Lung (tissue), 12 donors: ENCODE results near the gene PXDN. TPM values are rescaled to one million over a fixed set of nuclear protein-coding genes. Genes with fewer than 3 reads are reported as not detected.

ENCODE experiments used
- ATAC-seq: fragments of 200-7000 bp; cut with Tn5 transposase; one replicate; pipeline ENCODE4 v1.9.1; 2020; ENCODE audit warnings: moderate number of reproducible peaks; ENCODE audit not compliant: insufficient read depth, low FRiP score
- DNase-seq, 3 donors: peaks; one replicate each; pipeline ENCODE4 v3.0.0-alpha.2; 2013 to 2017
- H3K27ac ChIP-seq, 2 donors: one replicate each; pipeline ENCODE4 v1.5.1; 2013; ENCODE audit warnings: mild to moderate bottlenecking in 2 of 2, moderate library complexity in 2 of 2, control low read depth in 1 of 2, inconsistent platforms in 1 of 2, low read depth in 1 of 2, low read length in 1 of 2
- H3K27me3 ChIP-seq, 3 donors: one replicate each; pipeline ENCODE4 v1.5.1; 2013; ENCODE audit warnings: low read length in 2 of 3; ENCODE audit not compliant: control insufficient read depth in 3 of 3, insufficient read depth in 3 of 3
- H3K36me3 ChIP-seq, 4 donors: one replicate each; pipeline ENCODE4 v1.5.1; 2013; ENCODE audit warnings: low read length in 4 of 4, mild to moderate bottlenecking in 1 of 4, moderate library complexity in 1 of 4; ENCODE audit not compliant: control insufficient read depth in 4 of 4, insufficient read depth in 4 of 4
- H3K4me1 ChIP-seq, 5 donors: one replicate each; pipeline ENCODE4 v1.5.1; 2013; ENCODE audit warnings: low read length in 5 of 5, mild to moderate bottlenecking in 2 of 5, moderate library complexity in 1 of 5; ENCODE audit not compliant: control insufficient read depth in 5 of 5, insufficient read depth in 5 of 5
- H3K4me3 ChIP-seq: one replicate; pipeline ENCODE4 v1.5.1; 2013; ENCODE audit warnings: mild to moderate bottlenecking, control low read depth, moderate library complexity
- H3K9ac ChIP-seq, 2 donors: one replicate each; pipeline ENCODE4 v1.5.1; 2013; ENCODE audit warnings: low read length in 2 of 2, control low read depth in 1 of 2; ENCODE audit not compliant: insufficient read depth in 1 of 2
- H3K9me3 ChIP-seq, 4 donors: one replicate each; pipeline ENCODE4 v1.5.1; 2013; ENCODE audit warnings: low read length in 3 of 4, mild to moderate bottlenecking in 1 of 4, moderate library complexity in 1 of 4; ENCODE audit not compliant: control insufficient read depth in 4 of 4, insufficient read depth in 3 of 4
- CTCF ChIP-seq: IDR thresholded peaks from 2 replicates; pipeline ENCODE4 v1.5.1; 2012; ENCODE audit warnings: mild to moderate bottlenecking; ENCODE audit errors: control extremely low read depth, extremely low read depth
- WGBS, 2 donors: extraction: QIAGEN DNeasy Blood & Tissue Kit; methylation state at CpG; one replicate each; pipeline ENCODE4 v1.1.7; 2013; 5-methylcytosine and 5-hydroxymethylcytosine counted together
- polyA plus RNA-seq, 2 donors: library from polyadenylated mRNA; stranded (reverse); fragments of 200-250 nt; gene quantifications; one replicate each; pipeline ENCODE4 v1.2.1, GENCODE V29; 2013
- total RNA-seq, 2 donors: library from RNA; depleted of rRNA in 1 of 2; stranded (reverse); fragments of >200 nt in 1 of 2; gene quantifications; one replicate each; pipeline ENCODE4 v1.2.1, GENCODE V29; 2014 to 2021
- donor health status: control.
- donor health status: control.
- donor health status: Bipolar disorder and iron deficiency.
- donor health status: healthy.
- donor health status: DM: yes; HTN: yes; CAD: no.

PXDN gene
- total and polyA plus RNA-seq, 4 donors: 10.6 to 198 (median 45.1) TPM

- no peak for DNase-seq
- TF ChIP-seq CTCF: no peak
- Histone ChIP-seq H3K27ac (no peak overlapping the region), H3K4me3 (no peak overlapping the region), H3K4me1 (peaks cover 0 to 9% (median 0%) of the 10 kb centered on the region in 5 donors), H3K36me3 (no peaks in the 10 kb centered on the region), H3K9me3 (peaks cover 0 to 1% (median 0%) of the 10 kb centered on the region in 4 donors), H3K9ac (no peak overlapping the region), H3K27me3 (no peaks in the 10 kb centered on the region)
- no peak for ATAC-seq
- 83 to 86% methylated on average over 7 of the region's 7 CpGs for WGBS, 2 donors
Observed at GRCh38 chr2:1613731-1614354, 130.5 kb downstream of the PXDN start.

- Histone ChIP-seq H3K4me3 (no peak overlapping the region), H3K36me3 (no peaks in the 10 kb centered on the region), H3K9me3 (peaks cover 0 to 1% (median 0%) of the 10 kb centered on the region in 4 donors), H3K4me1 (peaks cover 0 to 9% (median 0%) of the 10 kb centered on the region in 5 donors), H3K27me3 (no peaks in the 10 kb centered on the region), H3K9ac (no peak overlapping the region), H3K27ac (no peak overlapping the region)
- WGBS, 2 donors: 92 to 93% methylated on average over 9 of the region's 9 CpGs
- no peak for DNase-seq
- TF ChIP-seq CTCF: no peak
- no peak for ATAC-seq
Observed at GRCh38 chr2:1613078-1613445, 131.3 kb downstream of the PXDN start.

- WGBS, 2 donors: 87 to 90% methylated on average over 6 of the region's 6 CpGs
- ATAC-seq (no peak), DNase-seq (no peak)
- H3K9me3 ChIP-seq: peaks cover 0 to 1% (median 0%) of the 10 kb centered on the region in 4 donors
- no peak overlapping the region for H3K4me3 ChIP-seq
- peaks cover 0 to 9% (median 0%) of the 10 kb centered on the region in 5 donors for H3K4me1 ChIP-seq
- H3K36me3 ChIP-seq: no peaks in the 10 kb centered on the region
- H3K27ac ChIP-seq: no peak overlapping the region
- TF ChIP-seq CTCF: no peak
- no peak overlapping the region for H3K9ac ChIP-seq
- no peaks in the 10 kb centered on the region for H3K27me3 ChIP-seq
Observed at GRCh38 chr2:1612391-1613077, 131.8 kb downstream of the PXDN start.
